Pericardium fibroblast (primary cell): ENCODE data around the gene CHAC1. TPM values are rescaled to one million over a fixed set of nuclear protein-coding genes. Genes with fewer than 3 reads are reported as not detected.

ENCODE experiments used
- total RNA-seq: library from RNA; depleted of rRNA; stranded (reverse); fragments of >200 nt; gene quantifications from 2 replicates; pipeline ENCODE4 v1.2.3, GENCODE V29; 2015

The CHAC1 gene, protein sequence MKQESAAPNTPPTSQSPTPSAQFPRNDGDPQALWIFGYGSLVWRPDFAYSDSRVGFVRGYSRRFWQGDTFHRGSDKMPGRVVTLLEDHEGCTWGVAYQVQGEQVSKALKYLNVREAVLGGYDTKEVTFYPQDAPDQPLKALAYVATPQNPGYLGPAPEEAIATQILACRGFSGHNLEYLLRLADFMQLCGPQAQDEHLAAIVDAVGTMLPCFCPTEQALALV
- total RNA-seq, result 33.9 and 60.4 TPM in 2 replicates

DNA sequence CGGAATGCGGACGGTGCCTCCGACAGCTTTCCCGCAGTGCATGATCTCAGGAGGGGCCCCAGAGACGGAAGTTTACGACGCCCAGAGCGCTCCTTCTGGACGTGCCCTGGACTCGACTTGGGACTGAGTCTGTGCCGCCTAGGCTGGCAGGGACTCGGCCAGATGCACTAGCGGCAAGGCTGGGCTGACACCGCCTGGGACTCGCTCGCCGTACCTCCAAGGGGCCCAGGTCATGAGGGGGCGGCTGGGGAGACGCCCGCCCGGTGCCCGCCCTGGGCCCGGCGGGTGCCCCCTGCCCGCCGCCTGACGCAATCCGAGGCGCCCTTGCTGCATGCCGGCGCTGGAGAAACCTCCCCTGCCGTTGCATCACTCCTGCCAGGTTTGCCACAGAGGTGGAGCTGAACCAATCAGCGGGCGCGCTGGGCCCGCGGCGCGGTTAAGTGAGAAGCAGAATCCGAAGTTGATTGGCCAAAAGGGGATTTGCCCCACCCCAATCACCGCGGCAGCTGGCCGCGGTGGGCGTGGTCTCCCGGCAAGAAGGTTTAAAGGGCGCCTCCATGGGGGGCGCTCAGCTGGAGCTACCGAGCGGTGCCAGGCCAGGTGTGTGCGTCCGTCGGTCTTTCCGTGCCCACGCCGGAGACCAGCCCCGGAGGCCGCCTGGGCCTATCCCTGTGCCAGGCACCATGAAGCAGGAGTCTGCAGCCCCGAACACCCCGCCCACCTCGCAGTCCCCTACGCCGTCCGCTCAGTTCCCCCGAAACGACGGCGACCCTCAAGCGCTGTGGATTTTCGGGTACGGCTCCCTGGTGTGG lies at the start of gene CHAC1:
Gene CHAC1, plus strand, starts transcription at position 571 of the 812 bp plus-strand sequence. Its CDS starts 113 bp downstream, at position 684.

DNA sequence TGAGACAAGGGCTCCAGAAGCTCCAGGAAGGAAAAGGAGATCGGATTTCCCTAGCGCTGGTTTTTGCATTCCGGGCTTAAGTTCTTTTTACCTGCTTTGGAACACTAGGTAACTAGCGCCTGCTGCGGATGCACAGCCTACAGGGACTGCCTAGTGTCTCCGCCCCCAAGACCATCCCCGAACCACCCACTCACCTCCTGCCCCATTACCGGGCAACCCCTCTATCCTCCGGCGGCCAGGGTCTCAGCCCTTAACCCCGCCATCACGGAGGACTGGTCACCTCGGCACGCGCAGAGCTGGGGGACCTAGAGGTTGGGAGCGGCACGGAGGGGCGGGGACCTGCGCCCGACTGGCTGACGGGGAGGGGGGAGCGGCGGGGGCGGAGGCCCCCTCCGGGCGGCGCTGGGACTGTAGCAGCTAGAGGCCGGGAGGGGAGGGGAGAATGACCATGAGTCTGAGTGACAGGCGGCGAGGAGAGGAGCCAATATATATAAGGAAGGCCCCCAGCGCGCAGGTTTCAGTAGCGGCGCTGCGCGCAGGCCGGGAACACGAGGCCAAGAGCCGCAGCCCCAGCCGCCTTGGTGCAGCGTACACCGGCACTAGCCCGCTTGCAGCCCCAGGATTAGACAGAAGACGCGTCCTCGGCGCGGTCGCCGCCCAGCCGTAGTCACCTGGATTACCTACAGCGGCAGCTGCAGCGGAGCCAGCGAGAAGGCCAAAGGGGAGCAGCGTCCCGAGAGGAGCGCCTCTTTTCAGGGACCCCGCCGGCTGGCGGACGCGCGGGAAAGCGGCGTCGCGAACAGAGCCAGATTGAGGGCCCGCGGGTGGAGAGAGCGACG lies 24.2 kb upstream of the CHAC1 start, which contains the start of gene DLL4:
Gene DLL4, plus strand, starts transcription at position 520 of the 839 bp plus-strand sequence. CDS start 329 bp downstream, outside the sequence.

Other genes starting within 250 kb of the CHAC1 start
- 21.8 and 28.2 TPM in 2 replicates for gene RMDN3, start 198.2 kb upstream of the CHAC1 start, total RNA-seq
- 26.3 and 32.4 TPM in 2 replicates for gene GCHFR, start 189.4 kb upstream of the CHAC1 start, total RNA-seq
- 0.34 TPM in 1 of 2 replicates, not detected in the other for gene C15orf62, start 183.5 kb upstream of the CHAC1 start, total RNA-seq
- 16.0 and 25.7 TPM in 2 replicates for gene ZFYVE19, start 146.4 kb upstream of the CHAC1 start, total RNA-seq
- gene DNAJC17, start 146.0 kb upstream of the CHAC1 start, total RNA-seq, result 18.1 and 24.5 TPM in 2 replicates
- not detected in 2 replicates for gene PPP1R14D, start 124.8 kb upstream of the CHAC1 start, total RNA-seq
- gene SPINT1, start 109.4 kb upstream of the CHAC1 start, total RNA-seq, result 0.09 and 0.58 TPM in 2 replicates
- not detected in 2 replicates for gene RHOV, start 79.2 kb upstream of the CHAC1 start, total RNA-seq
- gene VPS18, start 59.0 kb upstream of the CHAC1 start, total RNA-seq, result 26.6 and 30.7 TPM in 2 replicates
- 0.26 TPM in 1 of 2 replicates, not detected in the other for gene DLL4, start 24.1 kb upstream of the CHAC1 start, total RNA-seq
- 23.8 and 28.7 TPM in 2 replicates for gene INO80, start 162.8 kb downstream of the CHAC1 start, total RNA-seq